SK-N-SH (cell line): ENCODE measurements around the gene GRAMD2B. TPM values are rescaled to one million over a fixed set of nuclear protein-coding genes. Genes with fewer than 3 reads are reported as not detected.

Experiments
- CTCF ChIA-PET: fragments of 300-600, 350-600 bp; formaldehyde crosslinking; extraction: SDS; loops from one replicate; lab custom pipeline; 2021; lab: Yijun Ruan, JAX
- POLR2A ChIA-PET: fragments of 350-600 bp; sonication (Branson Sonifier 250); formaldehyde crosslinking; extraction: SDS; loops from one replicate; lab custom pipeline; 2020; ENCODE audit warnings: antibody characterized with exemption, inconsistent platforms; lab: Yijun Ruan, JAX
- DNase-seq: peaks from one replicate; pipeline ENCODE4 v3.0.0; 2012
- H2AFZ ChIP-seq: fragments of 200-600 bp; sonication (generic); 2 replicates; pipeline ENCODE4 v1.8.1; 2016; ENCODE audit warnings: antibody characterized with exemption, mild to moderate bottlenecking, low read depth
- H3F3A ChIP-seq: fragments of 200-600 bp; sonication (generic); replicated peaks from 2 replicates; pipeline ENCODE3; 2016; ENCODE audit warnings: antibody characterized with exemption, mild to moderate bottlenecking; ENCODE audit not compliant: insufficient read depth
- H3K27ac ChIP-seq, 2 experiments: fragments of 200-500 bp in 1 of 2; fragments of 200-600 bp in 1 of 2; sonication (Bioruptor generic) in 1 of 2; sonication (generic), shearing (Covaris generic) in 1 of 2; 2 replicates each; pipeline versions ENCODE4 v1.5.1 to v1.6.1; 2014 to 2016; ENCODE audit warnings: low read depth in 2 of 2, inconsistent platforms in 1 of 2, low read length in 1 of 2, mild to moderate bottlenecking in 1 of 2, mixed read lengths in 1 of 2
- H3K27me3 ChIP-seq: fragments of 200-600 bp; sonication (generic), shearing (Covaris generic); 2 replicates; pipeline ENCODE4 v1.6.1; 2016; ENCODE audit warnings: mixed run types; ENCODE audit not compliant: insufficient read depth
- H3K36me3 ChIP-seq, 2 experiments: fragments of 200-500 bp in 1 of 2; fragments of 200-600 bp in 1 of 2; sonication (Bioruptor generic) in 1 of 2; sonication (generic) in 1 of 2; replicated peaks in 1 of 2; 2 replicates each; pipeline versions ENCODE3 to v1.5.1; 2014 to 2016; ENCODE audit warnings: low read length in 1 of 2, mild to moderate bottlenecking in 1 of 2; ENCODE audit not compliant: insufficient read depth in 2 of 2, control insufficient read depth in 1 of 2
- H3K4me1 ChIP-seq, 2 experiments: fragments of 200-500 bp in 1 of 2; fragments of 200-600 bp in 1 of 2; sonication (Bioruptor generic) in 1 of 2; sonication (generic), shearing (Covaris generic) in 1 of 2; 2 replicates each; pipeline versions ENCODE4 v1.5.1 to v1.6.1; 2014 to 2016; ENCODE audit warnings: low read depth in 1 of 2, low read length in 1 of 2, mixed run types in 1 of 2; ENCODE audit not compliant: insufficient read depth in 2 of 2, control insufficient read depth in 1 of 2
- H3K4me2 ChIP-seq: fragments of 200-600 bp; sonication (generic), shearing (Covaris generic); 2 replicates; pipeline ENCODE4 v1.6.1; 2017; ENCODE audit warnings: mixed run types
- H3K4me3 ChIP-seq, 2 experiments: fragments of 200-500 bp in 1 of 2; fragments of 200-600 bp in 1 of 2; sonication (Bioruptor generic) in 1 of 2; sonication (generic), shearing (Covaris generic) in 1 of 2; 2 replicates each; pipeline versions ENCODE4 v1.5.1 to v1.8.1; 2014 to 2016; ENCODE audit warnings: low read depth in 2 of 2, inconsistent platforms in 1 of 2, low read length in 1 of 2, mild to moderate bottlenecking in 1 of 2, mixed read lengths in 1 of 2, moderate library complexity in 1 of 2
- H3K79me2 ChIP-seq: fragments of 200-600 bp; sonication (generic); 2 replicates; pipeline ENCODE4 v1.8.1; 2017; ENCODE audit warnings: mild to moderate bottlenecking; ENCODE audit not compliant: insufficient read depth
- H3K9ac ChIP-seq: fragments of 200-600 bp; sonication (generic); 2 replicates; pipeline ENCODE4 v1.6.1; 2017; ENCODE audit warnings: mixed run types
- H3K9me2 ChIP-seq: fragments of 200-600 bp; sonication (generic); 2 replicates; pipeline ENCODE4 v1.6.1; 2017; ENCODE audit warnings: mixed run types
- H3K9me3 ChIP-seq: fragments of 200-600 bp; sonication (generic); 2 replicates; pipeline ENCODE4 v1.6.1; 2017; ENCODE audit warnings: mixed run types, mild to moderate bottlenecking, moderate library complexity
- H4K20me1 ChIP-seq: fragments of 200-600 bp; sonication (generic); 2 replicates; pipeline ENCODE4 v1.6.1; 2017; ENCODE audit warnings: mild to moderate bottlenecking, mixed run types; ENCODE audit not compliant: insufficient read depth
- CHD2 ChIP-seq: fragments of 150-350 bp; IDR thresholded peaks from 2 replicates; pipeline ENCODE4 v1.6.1; 2018; ENCODE audit warnings: low read length; ENCODE audit not compliant: partially characterized antibody
- CTCF ChIP-seq: fragments of 200-600 bp; sonication (generic); IDR thresholded peaks from 2 replicates; pipeline ENCODE4 v1.6.1; 2017; ENCODE audit warnings: antibody characterized with exemption, mild to moderate bottlenecking, moderate library complexity
- EP300 ChIP-seq, 2 experiments: IDR thresholded peaks; 2 replicates each; pipeline versions ENCODE4 v1.4.0 to v1.6.1; 2012; ENCODE audit warnings: borderline replicate concordance in 1 of 2, low read depth in 1 of 2, low read length in 1 of 2
- FOXJ3 ChIP-seq: sonication (generic); formaldehyde crosslinking; IDR thresholded peaks from 2 replicates; pipeline ENCODE4 v1.5.1; 2020; ENCODE audit warnings: mild to moderate bottlenecking, missing genetic modification reagents
- FOXM1 ChIP-seq: IDR thresholded peaks from 2 replicates; pipeline ENCODE4 v1.4.0; 2012; ENCODE audit warnings: low read depth, mild to moderate bottlenecking
- GATA2 ChIP-seq: sonication (generic); formaldehyde crosslinking; IDR thresholded peaks from 2 replicates; pipeline ENCODE4 v1.5.0; 2020; ENCODE audit warnings: mild to moderate bottlenecking, missing genetic modification reagents
- JUND ChIP-seq: IDR thresholded peaks from 2 replicates; pipeline ENCODE4 v1.4.0; 2012
- MEF2A ChIP-seq: IDR thresholded peaks from 2 replicates; pipeline ENCODE4 v1.4.0; 2012; ENCODE audit warnings: low read depth, borderline replicate concordance
- MXI1 ChIP-seq: IDR thresholded peaks from 2 replicates; pipeline ENCODE4 v1.6.1; 2012; ENCODE audit warnings: mild to moderate bottlenecking, low read depth, low read length, improper control_type of control experiment
- PBX3 ChIP-seq: IDR thresholded peaks from 2 replicates; pipeline ENCODE4; 2012
- POLR2AphosphoS5 ChIP-seq: IDR thresholded peaks from 2 replicates; pipeline ENCODE4 v1.6.1; 2012; ENCODE audit warnings: low read depth, low read length
- RAD21 ChIP-seq: IDR thresholded peaks from 2 replicates; pipeline ENCODE4 v1.6.1; 2012; ENCODE audit warnings: mild to moderate bottlenecking, low read length
- RFX5 ChIP-seq: IDR thresholded peaks from 2 replicates; pipeline ENCODE4 v1.6.1; 2012; ENCODE audit warnings: mild to moderate bottlenecking, improper control_type of control experiment, low read length
- RXRA ChIP-seq: IDR thresholded peaks from 2 replicates; pipeline ENCODE4 v1.4.0; 2012; ENCODE audit warnings: low read depth, mild to moderate bottlenecking, borderline replicate concordance
- SMC3 ChIP-seq: IDR thresholded peaks from 2 replicates; pipeline ENCODE4 v1.6.1; 2012; ENCODE audit warnings: low read depth, low read length, improper control_type of control experiment
- TAF1 ChIP-seq: IDR thresholded peaks from 2 replicates; pipeline ENCODE4 v1.6.1; 2012; ENCODE audit warnings: low read depth, mild to moderate bottlenecking, low read length, moderate library complexity, borderline replicate concordance
- YY1 ChIP-seq: IDR thresholded peaks from 2 replicates; pipeline ENCODE4 v1.4.0; 2012; ENCODE audit warnings: low read depth, mild to moderate bottlenecking
- ZBTB33 ChIP-seq: IDR thresholded peaks from 2 replicates; pipeline ENCODE4 v1.4.0; 2012; ENCODE audit warnings: low read depth, borderline replicate concordance
- WGBS: methylation state at CpG from one replicate; pipeline ENCODE4 v1.1.6; 2017; ENCODE audit warnings: low lambda C conversion rate; 5-methylcytosine and 5-hydroxymethylcytosine counted together
- polyA plus RNA-seq, 3 experiments: library from polyadenylated mRNA; depleted of rRNA; stranded (reverse); fragments of >200 nt; gene quantifications; 2 replicates each; pipeline ENCODE4 v1.2.3, GENCODE V29; 2012
- TF ChIP-seq, protein P1 (sequence below): IDR thresholded peaks from 2 replicates; pipeline ENCODE4 v1.4.0; 2012; ENCODE audit warnings: low read depth
- TF ChIP-seq, protein P2 (sequence below): fragments of 150-350 bp; IDR thresholded peaks from 2 replicates; pipeline ENCODE4 v1.6.1; 2017; ENCODE audit warnings: antibody characterized with exemption, low read length, low read depth, borderline replicate concordance

The GRAMD2B gene
- polyA plus RNA-seq, 1 of the 3 experiments (the other 2 are of a cell fraction): 16.0 TPM

DNA sequence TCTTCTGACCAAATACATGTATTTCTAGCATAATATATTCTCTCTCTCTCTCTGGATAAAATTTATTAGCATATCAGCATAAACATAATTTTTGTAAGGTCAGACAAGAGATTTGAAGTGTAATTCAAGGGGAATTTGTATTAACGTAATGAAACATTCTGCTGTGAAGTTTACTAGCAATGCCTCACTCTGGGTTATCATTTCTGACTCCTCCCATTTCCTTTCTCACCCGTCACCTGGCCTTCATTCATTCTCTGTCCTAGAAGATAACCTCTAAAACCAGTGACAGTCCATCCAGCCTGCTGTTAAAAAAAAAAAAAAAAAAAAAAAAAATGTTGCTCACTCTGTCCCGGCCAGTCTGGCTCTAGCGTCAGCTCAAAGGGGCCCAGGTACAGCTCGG, 27.1 kb downstream of the GRAMD2B start (continued):
- TF ChIP-seq PBX3 (no peak), JUND (no peak), ZBTB33 (no peak), FOXJ3 (CRISPR knock-in tag) (no peak), GATA2 (no peak), FOXM1 (no peak)

DNA sequence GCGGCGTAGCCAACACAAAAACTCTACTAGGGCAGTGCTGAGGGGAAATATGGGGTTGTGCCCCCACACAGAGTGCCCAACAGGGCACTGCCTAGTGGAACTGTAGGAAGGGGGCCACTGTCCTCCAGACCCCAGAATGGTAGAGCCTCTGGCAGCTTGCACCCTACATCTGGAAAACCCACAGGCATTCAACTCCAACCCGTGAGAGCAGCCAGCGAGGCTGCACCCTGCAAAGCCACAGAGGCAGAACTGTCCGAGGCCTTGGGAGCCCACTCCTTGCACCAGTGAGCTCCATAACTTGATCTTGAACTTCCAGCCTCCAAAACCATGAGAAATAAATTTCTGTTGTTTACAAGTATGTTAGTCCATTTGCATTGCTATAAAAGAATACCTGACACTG, 27.7 kb downstream of the GRAMD2B start:
- no peaks in the 10 kb centered on the region for H3K27me3 ChIP-seq
- DNase-seq: no peak
- TF ChIP-seq MEF2A (no peak), CTCF (no peak)
- no peaks in the 10 kb centered on the region for H3K9me3 ChIP-seq
- H3K9ac ChIP-seq: no peak overlapping the region
- H3K4me2 ChIP-seq: no peak overlapping the region
- H3F3A ChIP-seq: no peaks in the 10 kb centered on the region
- no peaks in the 10 kb centered on the region for H3K9me2 ChIP-seq
- CTCF ChIA-PET: no interaction called here
- H3K4me3 ChIP-seq: no peak overlapping the region
- H3K79me2 ChIP-seq: peaks cover 31% of the 10 kb centered on the region
- H3K4me1 ChIP-seq: peaks cover 0 to 5% of the 10 kb centered on the region in 2 experiments; a peak in 2 of 4 replicates
- H4K20me1 ChIP-seq: no peaks in the 10 kb centered on the region
- peaks cover 0 to 6% of the 10 kb centered on the region in 2 experiments for H3K36me3 ChIP-seq
- POLR2A ChIA-PET: no interaction called here
- no peak overlapping the region for H2AFZ ChIP-seq
- 76% methylated on average over 5 of the region's 5 CpGs for WGBS
- H3K27ac ChIP-seq: no peak overlapping the region

- Histone ChIP-seq H3K9me3 (no peaks in the 10 kb centered on the region), H3K27me3 (no peaks in the 10 kb centered on the region), H3K36me3 (peaks cover 0 to 6% of the 10 kb centered on the region in 2 experiments), H3K27ac (no peak overlapping the region), H3F3A (no peaks in the 10 kb centered on the region), H3K4me2 (no peak overlapping the region), H3K4me1 (no peaks in the 10 kb centered on the region; a peak in 1 of 4 replicates), H3K9me2 (no peaks in the 10 kb centered on the region), H3K4me3 (no peak overlapping the region), H2AFZ (no peak overlapping the region), H3K79me2 (peaks cover 34% of the 10 kb centered on the region), H3K9ac (no peak overlapping the region), H4K20me1 (no peaks in the 10 kb centered on the region)
- ChIA-PET CTCF (no interaction called here), POLR2A (no interaction called here)
- no peak for DNase-seq
- WGBS: 89% methylated on average over 1 of the region's 1 CpG
- TF ChIP-seq RXRA (no peak), RFX5 (no peak), YY1 (no peak), PBX3 (no peak), MXI1 (no peak), SMC3 (no peak), CHD2 (no peak), RAD21 (no peak), TAF1 (no peak), POLR2AphosphoS5 (no peak), JUND (no peak), GATA2 (no peak), EP300 (IDR thresholded peaks at IDR 0.05; ENCODE audit: borderline replicate concordance in 1 of 2, low read depth in 1 of 2, low read length in 1 of 2) (no peak)
- TF ChIP-seq, protein P1, sequence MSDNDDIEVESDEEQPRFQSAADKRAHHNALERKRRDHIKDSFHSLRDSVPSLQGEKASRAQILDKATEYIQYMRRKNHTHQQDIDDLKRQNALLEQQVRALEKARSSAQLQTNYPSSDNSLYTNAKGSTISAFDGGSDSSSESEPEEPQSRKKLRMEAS: no peak
- TF ChIP-seq, protein P2, sequence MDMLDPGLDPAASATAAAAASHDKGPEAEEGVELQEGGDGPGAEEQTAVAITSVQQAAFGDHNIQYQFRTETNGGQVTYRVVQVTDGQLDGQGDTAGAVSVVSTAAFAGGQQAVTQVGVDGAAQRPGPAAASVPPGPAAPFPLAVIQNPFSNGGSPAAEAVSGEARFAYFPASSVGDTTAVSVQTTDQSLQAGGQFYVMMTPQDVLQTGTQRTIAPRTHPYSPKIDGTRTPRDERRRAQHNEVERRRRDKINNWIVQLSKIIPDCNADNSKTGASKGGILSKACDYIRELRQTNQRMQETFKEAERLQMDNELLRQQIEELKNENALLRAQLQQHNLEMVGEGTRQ: no peak
Observed at GRCh38 chr5:126452477-126452876, 29.3 kb downstream of the GRAMD2B start.
